Stimulated activated naive CD4-positive, alpha-beta T cell (primary cell): ENCODE measurements around the gene UQCRHL.
"Not testable (repeated sequence)": the region's sequence is repeated elsewhere in the genome, so short reads cannot be mapped to it uniquely, and the experiment has no call there.

Experiments
- DNase-seq, 6 experiments: peaks; one replicate each; lab custom pipeline; 2025; lab: John Stamatoyannopoulos, UW

UQCRHL gene

DNA sequence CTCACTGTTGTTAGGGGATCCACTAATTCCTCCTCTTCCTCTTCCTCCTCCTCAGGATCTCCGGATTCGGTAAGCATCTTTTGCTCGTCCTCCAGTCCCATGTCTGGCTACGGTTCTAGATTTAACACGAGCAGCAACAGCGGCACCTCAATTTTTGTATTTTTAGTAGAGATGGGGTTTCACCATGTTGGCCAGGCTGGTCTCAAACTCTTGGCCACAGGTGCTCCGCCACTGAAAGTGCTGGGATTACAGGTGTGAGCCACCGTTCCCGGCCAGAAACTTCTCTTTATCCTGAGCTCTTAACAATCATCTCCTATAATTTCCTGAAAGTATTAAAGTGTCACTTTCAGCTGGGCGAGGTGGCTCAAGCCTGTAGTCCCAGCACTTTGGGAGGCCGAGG is at the start of gene UQCRHL:
UQCRHL (minus strand) TSS at position 101 of the 400 bp plus-strand sequence; CDS start at position 101, 0 bp downstream.
- DNase-seq = not testable (repeated sequence)

DNA sequence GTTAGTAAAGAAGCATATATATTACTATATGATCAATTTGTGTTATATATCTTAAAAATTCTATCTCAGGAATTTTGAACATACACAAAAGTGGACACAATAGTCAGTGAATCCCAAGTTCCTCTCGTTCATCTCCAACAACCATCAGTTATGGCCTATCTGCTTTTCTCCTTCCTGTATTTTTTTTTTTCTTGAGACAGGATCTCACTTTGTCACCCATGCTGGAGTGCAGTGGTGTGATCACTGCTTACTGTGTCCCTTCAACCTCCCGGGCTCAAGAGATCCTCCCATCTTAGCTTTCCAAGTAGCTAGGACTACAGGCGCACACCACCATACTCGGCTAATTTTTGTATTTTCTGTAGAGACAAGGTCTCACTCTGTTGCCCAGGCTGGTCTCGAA is 49.4 kb upstream of the UQCRHL start:
- DNase-seq = no peak

DNA sequence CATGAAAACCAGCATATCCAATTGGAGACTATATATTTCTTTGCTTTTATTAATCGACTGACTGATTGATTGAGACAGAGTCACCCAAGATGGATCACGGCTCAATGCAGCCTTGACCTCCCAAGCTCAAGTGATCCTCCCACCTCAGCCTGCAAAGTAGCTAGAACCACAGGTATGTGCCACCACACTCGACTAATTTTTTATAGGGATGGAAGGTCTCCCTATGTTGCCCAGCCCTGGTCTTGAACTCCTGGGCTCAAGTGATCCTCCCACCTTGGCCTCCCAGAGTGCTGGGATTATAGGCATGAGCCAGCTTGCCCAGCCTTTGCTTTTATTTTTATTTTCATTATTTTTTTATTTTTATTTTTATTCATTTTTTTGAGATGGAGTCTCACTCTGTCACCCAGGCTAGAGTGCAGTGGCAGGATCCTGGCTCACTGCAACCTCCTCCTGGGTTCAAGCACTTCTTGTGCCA is 45.4 kb upstream of the UQCRHL start:
- DNase-seq = no peak

DNA sequence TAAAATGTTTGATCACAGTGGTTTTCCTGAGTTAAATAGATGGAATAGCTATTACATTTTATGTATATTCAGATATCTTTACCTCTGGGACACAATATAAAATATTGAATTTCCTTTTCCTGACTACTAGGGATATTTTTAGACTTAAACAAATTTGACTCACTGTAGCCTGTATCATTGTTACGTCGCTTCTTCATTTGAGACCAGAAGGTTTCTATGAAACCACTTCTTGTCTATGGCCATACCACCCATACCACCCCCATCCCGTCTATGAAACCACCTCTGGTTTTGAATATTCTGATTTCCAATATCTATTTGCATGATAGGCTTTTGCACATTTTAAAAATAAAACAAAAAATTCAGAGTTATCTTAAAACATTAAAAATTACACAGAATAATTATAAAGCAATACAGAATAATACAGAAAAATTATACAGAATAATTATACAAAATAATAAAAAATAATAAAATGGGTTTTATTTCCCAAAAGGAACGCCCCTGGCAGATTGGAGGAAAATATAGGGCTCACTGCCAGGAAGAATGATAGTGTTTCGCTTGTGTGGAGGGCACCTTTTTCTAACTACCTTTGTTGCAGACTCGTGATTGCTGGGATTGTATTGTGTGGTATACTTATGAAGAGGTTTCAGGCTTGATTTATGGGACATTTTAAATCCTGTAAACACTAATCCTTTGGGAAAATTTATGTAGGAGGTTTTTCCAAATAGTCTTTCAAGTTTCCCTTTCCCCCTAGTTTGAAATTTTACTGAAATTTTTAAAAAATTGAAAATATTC is 44.8 kb upstream of the UQCRHL start:
- no peak for DNase-seq

DNA sequence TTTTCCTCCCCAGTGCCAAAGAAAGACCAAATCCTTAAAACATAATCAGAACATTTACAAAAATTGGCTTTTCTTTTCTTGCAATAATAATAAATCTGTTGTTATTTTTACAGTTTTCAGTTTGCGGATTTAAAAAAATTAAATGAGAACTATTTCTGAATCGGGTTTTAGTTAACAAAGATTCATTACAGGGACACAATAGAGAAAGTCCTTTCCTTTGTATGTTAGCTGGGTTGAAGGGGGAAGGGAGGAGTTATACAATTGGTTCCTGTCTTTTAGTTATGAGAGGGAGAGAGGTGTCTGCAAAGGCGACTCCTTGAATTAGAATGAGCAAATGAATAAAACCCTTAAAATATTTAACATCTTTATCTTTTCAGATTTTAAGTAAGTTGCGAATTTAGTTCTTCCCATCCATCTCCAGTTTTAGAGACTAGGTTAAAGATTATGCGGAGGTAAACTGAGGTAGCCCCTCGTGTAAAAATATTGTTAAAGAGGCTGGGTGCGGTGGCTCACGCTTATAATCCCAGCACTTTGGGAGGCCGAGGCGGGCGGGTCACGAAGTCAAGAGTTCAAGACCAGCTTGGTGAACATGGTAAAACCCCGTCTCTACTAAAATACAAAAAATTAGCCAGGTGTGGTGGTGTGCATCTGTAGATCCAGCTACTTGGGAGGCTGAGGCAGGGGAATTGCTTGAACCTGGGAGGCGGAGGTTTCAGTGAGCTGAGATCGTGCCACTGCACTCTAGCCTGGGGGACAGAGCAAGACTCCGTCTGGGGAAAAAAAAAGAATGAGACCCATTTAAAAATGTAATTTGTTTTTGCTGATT is 44.0 kb upstream of the UQCRHL start:
- no peak for DNase-seq

DNA sequence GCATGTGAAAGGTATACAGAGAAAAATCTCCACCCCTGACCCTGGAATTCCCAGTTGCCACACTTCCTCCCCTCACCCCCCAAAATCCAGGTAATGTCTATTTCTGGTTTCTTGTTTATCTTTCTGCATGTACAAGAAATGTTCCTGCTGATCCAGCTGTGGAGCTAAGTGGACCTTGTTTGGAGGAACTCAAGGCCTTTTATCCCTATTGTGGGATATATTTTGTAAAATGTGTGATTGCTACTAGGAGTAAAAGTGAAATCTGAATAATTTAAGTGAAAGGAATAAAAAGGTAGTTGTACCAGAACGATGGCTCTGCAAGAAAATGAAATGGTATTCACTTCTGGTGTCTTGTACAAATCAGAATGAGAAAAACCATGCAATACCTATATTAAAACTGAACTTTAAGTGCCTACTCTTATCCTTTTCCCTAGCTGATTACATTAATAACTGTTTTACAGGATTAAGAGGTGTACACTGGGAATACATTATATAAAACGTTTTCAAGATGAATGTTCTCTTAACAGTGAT is 43.1 kb upstream of the UQCRHL start:
- no peak for DNase-seq

DNA sequence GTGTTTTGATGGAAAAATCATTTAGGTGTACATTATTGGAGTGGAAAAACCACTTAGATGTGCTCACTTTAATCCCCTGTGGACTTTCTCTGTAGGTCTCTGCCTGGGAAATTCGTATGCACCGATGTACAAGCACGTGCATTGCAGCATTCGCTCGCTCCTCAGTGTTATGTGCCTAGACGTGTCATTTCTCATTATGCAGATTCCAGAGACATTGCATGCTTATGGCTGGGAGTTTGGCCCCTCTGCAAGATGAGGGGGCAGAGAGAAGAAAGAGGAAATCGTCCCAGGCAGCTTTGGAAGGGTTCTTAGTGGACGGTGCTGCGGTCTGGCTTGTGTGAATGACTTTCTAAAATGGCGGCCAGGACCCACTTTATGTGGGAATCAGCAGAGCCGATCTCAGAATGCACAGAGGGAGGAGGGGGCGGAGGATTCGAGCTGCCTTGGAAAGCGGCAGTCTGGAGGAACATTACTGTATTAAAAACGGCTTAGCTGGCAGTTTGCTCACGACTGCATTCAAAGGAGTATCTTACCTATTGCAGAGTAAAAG is 42.4 kb upstream of the UQCRHL start:
- DNase-seq = peak in 3 of 6 experiments; percentile 5 to 20 (median 13)

DNA sequence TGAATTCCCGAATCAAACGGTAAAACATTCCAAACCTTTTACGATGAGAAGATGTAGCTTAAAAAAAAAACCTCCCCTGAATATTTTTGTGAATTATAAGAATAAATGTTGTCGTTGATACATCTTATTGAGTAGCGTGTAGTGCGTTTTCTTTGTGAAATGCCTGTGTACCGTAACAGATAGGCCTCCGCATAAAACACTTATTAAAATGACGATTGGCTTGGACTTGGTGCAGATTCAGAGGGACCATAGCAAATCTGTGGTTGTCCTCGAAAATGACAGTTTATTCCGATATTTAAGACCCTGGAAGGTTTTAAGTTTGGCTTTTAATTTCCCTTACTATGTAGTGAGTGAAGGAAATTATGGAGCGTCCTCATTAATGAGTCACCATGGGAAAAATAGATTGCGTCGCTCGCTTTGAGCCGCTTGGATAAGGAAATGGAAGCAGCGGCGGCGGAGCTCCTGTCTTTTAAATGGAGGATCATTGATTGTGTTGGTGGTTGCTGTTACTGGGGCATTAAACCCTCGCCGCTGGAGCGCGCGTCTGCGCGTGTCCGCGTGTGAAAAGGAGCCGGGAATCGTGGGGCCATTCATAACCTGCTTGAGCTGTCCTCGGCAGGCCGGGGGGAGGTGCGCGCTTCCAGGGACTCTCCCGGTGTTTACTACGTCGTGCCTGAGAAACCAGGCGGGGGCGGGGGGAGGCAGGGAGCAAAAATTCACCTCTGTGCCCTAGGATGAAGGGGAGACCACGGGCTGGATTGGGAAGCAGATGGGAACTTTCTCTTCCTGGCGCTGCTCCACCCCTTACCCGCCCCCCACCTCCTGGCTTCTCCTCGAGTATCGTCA is 41.7 kb upstream of the UQCRHL start:
- peak; percentile 40 to 65 (median 56) for DNase-seq

DNA sequence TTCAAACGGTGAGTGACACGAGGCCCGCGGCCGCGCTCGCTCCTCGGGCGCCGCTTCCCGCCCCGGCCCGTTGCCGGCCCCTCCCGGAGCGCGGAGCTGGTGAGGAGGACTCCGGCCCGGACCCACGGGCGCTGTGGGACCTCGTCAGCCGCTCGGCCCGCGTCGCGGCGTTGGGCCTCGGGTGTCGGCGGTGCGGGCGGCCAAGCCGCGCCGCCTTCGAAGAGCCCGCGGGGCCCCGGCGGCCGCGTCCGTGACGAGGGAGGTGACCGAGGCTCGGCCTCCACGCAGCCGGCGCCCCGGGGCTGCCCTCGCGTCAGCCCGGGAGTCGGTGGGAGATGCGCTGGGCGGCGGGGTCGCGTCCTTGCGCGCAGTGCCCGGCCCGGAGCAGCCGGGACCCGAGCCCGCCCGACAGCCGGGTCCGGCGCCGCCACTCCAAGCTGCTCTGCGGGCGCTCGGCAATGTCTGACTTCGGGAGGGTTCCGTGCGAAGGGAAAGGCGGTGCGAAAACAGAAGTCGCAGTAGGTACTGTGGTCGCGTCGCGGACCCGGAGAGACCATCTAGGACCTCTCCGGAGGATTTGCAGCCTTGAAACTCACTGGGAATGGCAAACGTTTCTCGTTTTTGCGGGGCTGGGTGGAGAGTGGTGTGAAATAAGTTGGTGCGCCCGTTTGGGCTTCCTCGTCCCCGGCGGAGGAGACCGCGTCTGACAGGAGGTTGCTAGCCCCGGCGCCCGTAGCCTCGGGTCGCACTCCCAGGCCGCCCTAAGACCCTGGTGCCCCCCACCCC is 40.9 kb upstream of the UQCRHL start:
- DNase-seq = peak; percentile 5 to 78 (median 50)

DNA sequence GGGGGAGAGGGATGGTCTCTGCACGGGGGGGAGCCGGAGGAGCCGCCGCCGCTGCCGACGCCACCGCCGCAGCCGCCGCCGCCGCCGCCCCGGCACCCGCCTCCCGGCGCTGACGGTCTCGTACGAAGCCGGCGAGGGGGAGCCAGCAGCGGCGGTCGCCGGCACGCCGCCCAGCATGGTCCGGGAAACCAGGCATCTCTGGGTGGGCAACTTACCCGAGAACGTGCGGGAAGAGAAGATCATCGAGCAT is 40.4 kb upstream of the UQCRHL start:
- DNase-seq = no peak

DNA sequence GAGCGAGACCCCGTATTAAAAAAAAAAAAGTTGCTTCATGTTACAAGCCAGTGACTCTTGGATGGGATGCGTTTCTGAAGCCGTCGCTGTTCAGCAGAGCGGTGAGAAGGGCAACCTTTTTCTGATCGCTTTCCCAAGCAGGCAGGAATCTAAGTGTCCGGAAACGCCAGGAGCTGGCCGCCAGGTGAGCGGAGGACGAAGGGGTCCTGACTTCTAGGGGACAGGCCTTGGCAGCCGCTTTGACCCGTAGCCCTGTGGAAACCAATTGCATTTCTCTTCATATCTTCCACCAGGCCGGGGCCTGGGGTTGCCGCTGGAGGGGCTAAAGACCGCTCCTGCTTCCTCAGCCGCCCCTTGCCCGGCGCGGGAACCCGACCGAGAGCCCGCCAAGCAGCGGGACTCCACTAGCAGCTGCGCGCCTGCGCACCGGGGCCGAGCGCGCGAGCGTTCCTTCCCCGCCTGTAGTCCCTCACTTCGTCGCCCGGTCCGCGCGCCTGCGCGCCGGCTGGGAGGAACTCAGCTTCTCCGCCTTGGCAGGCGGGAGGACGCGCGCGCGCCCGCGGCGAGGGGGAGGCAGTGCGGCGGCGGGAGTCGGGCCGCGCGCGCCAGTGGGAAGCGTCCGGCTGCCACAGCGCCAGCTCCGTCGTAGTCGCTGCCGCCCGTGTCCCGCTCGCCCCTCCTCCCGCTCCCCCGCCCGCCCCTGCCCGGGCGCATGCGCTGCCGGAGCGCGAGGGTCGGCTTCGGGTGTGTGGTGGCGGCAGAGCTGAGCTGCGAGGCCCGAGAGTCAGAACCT is 39.8 kb upstream of the UQCRHL start, which contains the start of gene SPEN:
SPEN (plus strand) TSS at position 608 of the 793 bp plus-strand sequence. CDS start 361 bp downstream, outside the sequence.
- DNase-seq = peak; percentile 92 to 98 (median 96)

DNA sequence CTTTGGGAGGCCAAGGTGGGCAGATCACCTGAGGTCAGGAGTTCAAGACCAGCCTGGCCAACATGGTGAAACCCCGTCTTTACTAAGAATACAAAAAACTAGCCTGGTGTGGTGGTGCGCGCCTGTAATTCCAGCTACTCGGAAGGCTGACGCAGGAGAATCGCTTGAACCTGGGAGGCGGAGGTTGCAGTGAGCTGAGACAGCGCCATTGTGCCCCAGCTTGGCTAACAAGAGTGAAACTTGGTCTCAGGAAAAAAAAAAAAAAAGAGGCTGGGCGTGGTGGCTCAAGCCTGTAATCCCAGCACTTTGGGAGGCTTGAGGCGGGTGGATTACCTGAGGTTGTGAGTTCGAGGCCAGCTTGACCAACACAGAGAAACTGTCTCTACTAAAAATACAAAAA is 38.6 kb upstream of the UQCRHL start:
- DNase-seq = not testable (repeated sequence)

DNA sequence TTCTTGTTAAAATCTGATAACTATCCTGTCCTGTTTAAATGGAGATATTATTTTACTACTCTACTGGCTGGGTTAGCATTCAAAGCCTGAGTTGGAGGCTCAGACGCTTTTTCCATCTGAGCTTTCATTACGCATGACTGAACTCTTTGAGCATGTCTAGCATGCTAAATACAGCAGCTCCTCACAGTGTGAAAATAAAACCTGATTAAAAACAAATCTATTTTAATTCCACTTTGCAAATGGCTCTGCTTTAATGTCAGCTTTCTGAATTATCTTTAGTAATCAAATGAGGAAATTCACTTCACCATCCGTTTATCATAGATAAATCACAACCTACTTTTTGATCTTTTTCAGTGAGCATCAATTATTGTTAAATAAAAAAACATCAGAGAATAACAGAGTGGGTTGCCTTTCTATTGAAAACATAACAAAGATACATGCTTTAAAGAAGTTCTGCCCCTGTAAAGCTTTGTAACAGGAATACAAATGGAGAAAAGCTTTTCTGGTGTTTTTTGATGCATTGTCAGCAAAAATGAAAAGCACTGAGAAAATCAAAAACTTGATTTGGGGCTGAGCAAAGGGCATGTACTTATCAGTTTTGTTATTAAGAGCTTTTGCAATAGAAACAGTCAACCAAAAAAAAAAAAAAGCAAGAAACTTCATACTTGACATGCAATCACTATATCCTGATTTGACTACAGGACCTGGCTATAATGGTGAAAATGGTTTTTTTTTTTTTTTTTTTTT is 36.5 kb upstream of the UQCRHL start:
- no peak for DNase-seq

DNA sequence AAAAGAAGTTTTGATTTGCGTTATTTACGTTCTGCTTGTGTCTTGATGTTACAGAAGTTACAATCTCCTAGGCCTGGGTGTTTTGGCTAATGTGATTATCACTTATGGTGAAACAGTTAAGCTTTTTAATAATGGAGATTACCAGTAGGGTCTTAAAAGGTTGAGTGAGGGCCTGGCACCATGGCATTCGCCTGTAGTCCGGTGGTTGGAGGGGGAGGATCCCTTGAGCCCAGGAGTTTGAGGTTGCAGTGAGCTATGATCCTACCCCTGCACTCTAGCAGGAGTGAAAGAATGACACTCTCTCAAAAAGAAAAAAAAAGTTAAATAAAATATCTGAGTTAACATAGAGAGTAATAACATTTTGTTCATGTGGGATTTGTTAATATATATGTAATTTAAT is 31.3 kb upstream of the UQCRHL start:
- no peak for DNase-seq

DNA sequence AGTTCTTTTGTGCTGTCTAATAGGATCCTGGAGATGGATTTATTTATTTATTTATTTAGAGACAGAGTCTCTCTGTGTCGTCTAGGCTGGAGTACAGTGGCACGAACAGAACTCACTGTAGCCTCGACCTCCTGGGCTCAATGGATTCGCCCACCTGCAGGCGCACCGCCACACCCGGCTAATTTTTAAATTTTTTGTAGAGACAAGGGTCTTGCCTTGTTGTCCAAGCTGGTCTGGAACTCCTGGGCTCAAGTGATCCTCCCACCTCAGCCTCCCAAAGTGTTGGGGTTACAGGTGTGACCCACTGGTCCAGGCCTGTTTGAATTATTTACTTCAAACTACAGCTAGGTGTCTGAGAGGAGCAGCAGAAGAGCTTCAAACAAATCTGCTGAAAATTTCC is 30.5 kb upstream of the UQCRHL start:
- no peak for DNase-seq

DNA sequence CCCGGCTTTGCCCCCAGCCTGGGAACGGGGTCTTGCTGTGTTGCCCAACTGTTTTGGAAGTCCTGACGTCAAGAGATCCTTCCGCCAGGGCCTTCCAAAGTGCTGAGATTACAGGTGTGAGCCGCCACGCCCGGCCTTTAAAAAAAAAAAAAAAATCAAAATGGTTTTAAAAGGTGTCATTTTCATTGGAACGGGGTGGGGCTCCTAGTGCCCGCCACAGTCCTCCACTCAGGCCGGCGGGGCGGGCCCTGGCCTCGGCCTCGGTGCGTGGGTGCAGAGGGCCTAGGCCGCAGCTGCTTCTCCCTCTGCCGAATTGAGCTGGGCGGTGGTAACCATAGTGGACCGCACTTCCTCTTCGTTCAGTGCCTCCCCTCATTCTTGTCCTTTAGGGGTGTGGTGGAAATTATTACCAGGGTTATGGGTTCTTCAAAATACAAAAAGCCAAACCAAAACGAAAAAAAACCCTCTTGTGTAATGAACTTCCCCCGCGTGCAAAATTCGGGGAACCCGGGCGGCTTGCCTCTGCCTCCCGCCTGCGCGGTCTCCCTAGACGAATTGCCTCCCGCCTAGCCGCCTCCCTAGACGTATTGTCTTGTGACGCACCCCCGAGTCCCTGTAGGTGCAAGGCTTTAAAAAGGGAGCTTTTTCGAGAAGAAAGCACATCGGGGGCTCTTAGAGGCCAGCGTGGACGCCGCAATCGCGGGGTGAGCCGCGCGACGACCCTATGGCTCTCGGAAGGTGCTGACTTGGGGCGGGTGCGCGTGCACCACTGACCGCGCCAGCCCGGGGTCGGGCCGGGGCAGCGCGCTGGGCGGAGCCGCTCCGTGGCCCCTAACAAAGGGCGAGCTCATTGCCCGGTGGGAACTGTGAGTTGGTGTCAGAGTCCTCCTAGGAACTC is 29.6 kb upstream of the UQCRHL start:
- peak in 4 of 6 experiments; percentile 30 to 70 (median 42) for DNase-seq

DNA sequence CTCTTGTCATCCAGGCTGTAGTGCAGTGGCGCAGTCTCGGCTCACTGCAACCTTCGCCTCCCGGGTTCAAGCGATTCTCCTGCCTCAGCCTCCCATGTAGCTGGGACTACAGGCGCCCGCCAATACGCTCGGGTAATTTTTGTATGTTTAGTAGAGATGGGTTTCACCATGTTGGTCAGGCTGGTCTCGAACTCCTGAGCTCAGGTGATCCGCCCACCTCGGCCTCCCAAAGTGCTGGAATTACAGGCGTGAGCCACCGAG is 29.0 kb upstream of the UQCRHL start:
- DNase-seq = peak in 1 of 6 experiments; percentile 44

DNA sequence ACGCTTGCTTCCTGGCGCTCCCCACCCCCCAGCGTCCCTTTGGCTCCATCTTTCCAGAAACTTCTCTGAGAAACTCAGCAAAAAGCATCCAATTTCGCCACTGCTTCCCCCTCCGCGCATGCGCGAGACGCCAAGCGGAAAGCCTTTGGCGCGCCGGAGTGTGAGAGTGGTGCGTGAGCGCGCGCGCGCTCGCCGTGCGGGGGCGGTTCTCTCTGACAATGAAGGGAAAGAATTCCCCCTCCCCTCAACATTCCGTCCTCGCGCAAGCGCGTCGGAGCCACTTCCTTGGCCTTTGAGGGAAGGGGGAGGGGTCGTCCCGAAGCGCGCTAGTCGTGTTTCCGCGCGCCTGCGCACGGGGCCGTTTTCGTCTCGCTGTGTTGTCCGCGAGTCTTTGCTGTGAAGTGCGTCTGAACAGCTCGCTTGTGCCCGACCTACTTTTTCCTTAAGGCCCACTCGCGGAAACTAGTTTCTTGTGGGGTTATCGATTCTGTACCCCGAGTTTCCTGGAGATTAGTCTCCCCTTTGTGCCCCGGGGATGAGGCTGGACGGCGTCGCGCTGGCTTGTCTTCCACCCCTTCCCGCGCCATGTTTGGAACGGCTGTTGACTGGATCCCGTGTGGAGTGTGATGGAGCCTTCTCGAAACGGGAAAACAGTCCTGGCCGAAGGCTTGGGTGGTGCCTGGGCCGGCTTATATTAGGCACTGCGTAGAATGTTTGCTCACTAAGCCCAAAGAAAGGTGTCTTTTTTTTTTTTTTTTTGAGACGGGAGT is 28.5 kb upstream of the UQCRHL start:
- peak; percentile 95 to 99 (median 98) for DNase-seq
